DOHH2 (cell line): ENCODE results near the gene PCYT1A.

Experiments used
- H3F3A ChIP-seq: fragments of 200-600 bp; sonication (generic), shearing (Covaris generic); 2 replicates; pipeline ENCODE4 v1.6.0; 2016; ENCODE audit warnings: antibody characterized with exemption, mild to moderate bottlenecking; ENCODE audit not compliant: control insufficient read depth, insufficient read depth
- H3K27ac ChIP-seq: fragments of 200-600 bp; sonication (generic); 2 replicates; pipeline ENCODE4 v1.5.1; 2014; ENCODE audit warnings: low read depth, mild to moderate bottlenecking, low read length, moderate library complexity
- H3K27me3 ChIP-seq: fragments of 200-600 bp; sonication (generic); 2 replicates; pipeline ENCODE4 v1.6.1; 2014; ENCODE audit warnings: mild to moderate bottlenecking, low read length, mixed read lengths; ENCODE audit not compliant: control insufficient read depth
- H3K36me3 ChIP-seq: fragments of 200-600 bp; sonication (generic); 2 replicates; pipeline ENCODE4 v1.6.1; 2014; ENCODE audit warnings: mild to moderate bottlenecking, low read length, moderate library complexity, mixed read lengths; ENCODE audit not compliant: control insufficient read depth
- H3K4me1 ChIP-seq: fragments of 200-600 bp; sonication (generic); 2 replicates; pipeline ENCODE4 v1.6.1; 2014; ENCODE audit warnings: mild to moderate bottlenecking, low read length, mixed read lengths; ENCODE audit not compliant: control insufficient read depth
- H3K4me2 ChIP-seq: fragments of 200-600 bp; sonication (generic); 2 replicates; pipeline ENCODE4 v1.6.0; 2014; ENCODE audit warnings: mild to moderate bottlenecking, low read length, moderate library complexity
- H3K4me3 ChIP-seq: fragments of 200-600 bp; sonication (generic); 2 replicates; pipeline ENCODE4 v1.5.1; 2014; ENCODE audit warnings: mild to moderate bottlenecking, low read length, mixed read lengths
- H3K79me2 ChIP-seq: fragments of 200-600 bp; sonication (generic); 2 replicates; pipeline ENCODE4 v1.6.1; 2014; ENCODE audit warnings: mild to moderate bottlenecking, low read length, mixed read lengths; ENCODE audit not compliant: control insufficient read depth
- H3K9me2 ChIP-seq: fragments of 200-600 bp; sonication (generic); replicated peaks from 2 replicates; pipeline ENCODE4 v1.6.1; 2014; ENCODE audit warnings: mild to moderate bottlenecking, low read length, mixed read lengths; ENCODE audit not compliant: control insufficient read depth
- H3K9me3 ChIP-seq: fragments of 200-600 bp; sonication (generic); 2 replicates; pipeline ENCODE4 v1.6.1; 2014; ENCODE audit warnings: antibody characterized with exemption, low read length, mixed read lengths; ENCODE audit not compliant: control insufficient read depth, insufficient read depth
- H4K20me1 ChIP-seq: fragments of 200-600 bp; sonication (generic); 2 replicates; pipeline ENCODE4 v1.6.0; 2014; ENCODE audit warnings: low read depth, mild to moderate bottlenecking, antibody characterized with exemption, low read length, moderate library complexity; ENCODE audit not compliant: control insufficient read depth, insufficient read depth
- CTCF ChIP-seq: fragments of 200-600 bp; sonication (generic); IDR thresholded peaks from one replicate; pipeline ENCODE4 v1.5.1; 2014; ENCODE audit warnings: antibody characterized with exemption, mild to moderate bottlenecking, low read depth, low read length; ENCODE audit not compliant: poor library complexity, severe bottlenecking
- EZH2phosphoT487 ChIP-seq: fragments of 200-600 bp; sonication (generic); IDR thresholded peaks from 2 replicates; pipeline ENCODE4 v1.6.1; 2017; ENCODE audit warnings: borderline replicate concordance, mild to moderate bottlenecking, antibody characterized with exemption, low read length, moderate library complexity, mixed read lengths

PCYT1A gene

GRCh38 chr3:196218155-196218712, 69.3 kb downstream of the PCYT1A start:
- Histone ChIP-seq H3K36me3 (no peaks in the 10 kb centered on the region), H3K4me1 (peaks cover 8% of the 10 kb centered on the region), H3K9me2 (no peaks in the 10 kb centered on the region), H3K4me3 (no peak overlapping the region), H3K27ac (no peak overlapping the region), H4K20me1 (no peaks in the 10 kb centered on the region), H3K79me2 (no peaks in the 10 kb centered on the region), H3K4me2 (no peak overlapping the region), H3F3A (no peaks in the 10 kb centered on the region), H3K27me3 (peaks cover 4% of the 10 kb centered on the region; the same call in 1 of the 2 replicates), H3K9me3 (no peaks in the 10 kb centered on the region)
- TF ChIP-seq CTCF (no peak), EZH2phosphoT487 (no peak)

- H3K4me3 ChIP-seq, result no peak overlapping the region
- no peak overlapping the region for H3K27ac ChIP-seq
- no peaks in the 10 kb centered on the region for H3K79me2 ChIP-seq
- H3F3A ChIP-seq, result no peaks in the 10 kb centered on the region
- no peaks in the 10 kb centered on the region for H3K36me3 ChIP-seq
- H3K9me2 ChIP-seq, result no peaks in the 10 kb centered on the region
- peaks cover 8% of the 10 kb centered on the region for H3K4me1 ChIP-seq
- TF ChIP-seq EZH2phosphoT487 (no peak), CTCF (no peak)
- no peaks in the 10 kb centered on the region for H3K9me3 ChIP-seq
- H3K4me2 ChIP-seq, result no peak overlapping the region
- no peaks in the 10 kb centered on the region for H4K20me1 ChIP-seq
- no peaks in the 10 kb centered on the region for H3K27me3 ChIP-seq
Measured at GRCh38 chr3:196217307-196218154, 70.0 kb downstream of the PCYT1A start.

- Histone ChIP-seq H3K36me3 (no peaks in the 10 kb centered on the region), H3K4me1 (peaks cover 8% of the 10 kb centered on the region), H3K79me2 (no peaks in the 10 kb centered on the region), H3K9me3 (no peaks in the 10 kb centered on the region), H4K20me1 (no peaks in the 10 kb centered on the region), H3F3A (no peaks in the 10 kb centered on the region), H3K27ac (no peak overlapping the region), H3K9me2 (no peaks in the 10 kb centered on the region), H3K27me3 (no peaks in the 10 kb centered on the region), H3K4me2 (no peak overlapping the region), H3K4me3 (no peak overlapping the region)
- TF ChIP-seq EZH2phosphoT487, result no peak
- no peak for TF ChIP-seq CTCF
Measured at GRCh38 chr3:196216681-196217211, 70.8 kb downstream of the PCYT1A start.
